GM18526 (cell line): Measurements from ENCODE around the gene GUCY2D.

Experiments used
- POLR2A ChIP-seq: IDR thresholded peaks from 3 replicates; pipeline ENCODE4 v1.6.1; 2011; ENCODE audit not compliant: insufficient read length; ENCODE audit errors: extremely low read depth

GUCY2D gene

GRCh38 chr17:8007836-8008235 is 5.4 kb downstream of the GUCY2D start:
- no peak for TF ChIP-seq POLR2A

GRCh38 chr17:8012045-8012580 is 9.7 kb downstream of the GUCY2D start:
- no peak for TF ChIP-seq POLR2A

- TF ChIP-seq POLR2A: no peak
These were observed 10.7 kb downstream of the GUCY2D start for GRCh38 chr17:8012996-8013640.

GRCh38 chr17:8013731-8014557 is 11.5 kb downstream of the GUCY2D start:
- TF ChIP-seq POLR2A: no peak

GRCh38 chr17:8014558-8014850 is 12.1 kb downstream of the GUCY2D start:
- TF ChIP-seq POLR2A: no peak

GRCh38 chr17:8015236-8015956 is 13.0 kb downstream of the GUCY2D start:
- no peak for TF ChIP-seq POLR2A

- no peak for TF ChIP-seq POLR2A
These were observed 13.7 kb downstream of the GUCY2D start for GRCh38 chr17:8015957-8016631.

- no peak for TF ChIP-seq POLR2A
These were observed 14.4 kb downstream of the GUCY2D start for GRCh38 chr17:8016632-8017424.

- TF ChIP-seq POLR2A: no peak
These were observed 16.0 kb downstream of the GUCY2D start for GRCh38 chr17:8018436-8018835.

- TF ChIP-seq POLR2A: no peak
These were observed 16.8 kb downstream of the GUCY2D start for GRCh38 chr17:8019166-8019565.

GRCh38 chr17:8019665-8020650 is 17.5 kb downstream of the GUCY2D start:
- TF ChIP-seq POLR2A: no peak

GRCh38 chr17:8020776-8021564 is 18.6 kb downstream of the GUCY2D start:
- TF ChIP-seq POLR2A: no peak

GRCh38 chr17:8021565-8022359 is 19.3 kb downstream of the GUCY2D start:
- TF ChIP-seq POLR2A: no peak
